ENCODE measurements around the gene PAQR3. TPM values are rescaled to one million over a fixed set of nuclear protein-coding genes. Genes with fewer than 3 reads are reported as not detected.

The PAQR3 gene
- total RNA-seq, 2 experiments from 2014 or later = 29.5 to 30.7 TPM

DNA sequence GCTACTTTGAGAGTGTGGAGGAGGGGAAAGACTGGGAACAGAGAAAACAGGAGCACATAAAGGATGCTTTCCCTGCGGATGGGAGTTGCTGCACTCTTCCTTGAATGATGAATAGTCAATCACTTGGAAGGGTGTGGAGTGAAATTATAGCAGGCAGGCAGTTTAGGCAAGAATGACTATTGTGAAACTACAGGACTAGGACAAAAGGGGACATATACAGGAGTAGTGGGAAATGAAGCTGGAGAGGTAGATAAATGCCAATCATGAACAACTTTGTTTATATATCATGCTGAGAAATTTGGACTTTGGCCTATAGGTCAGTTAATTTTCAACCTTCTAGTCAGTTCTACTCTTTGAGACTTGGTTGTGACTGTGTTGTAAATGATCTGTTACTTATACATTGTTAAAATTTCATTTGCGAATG is 76.9 kb downstream of the PAQR3 start:
- DNase-seq = no peak
- Histone ChIP-seq H3K27me3 (ENCODE audit: control insufficient read depth in 1 of 2, insufficient read depth in 2 of 2, low read length in 2 of 2) (no peaks in the 10 kb centered on the region), H3K36me3 (ENCODE audit: insufficient read depth, low read length) (no peaks in the 10 kb centered on the region), H3K27ac (ENCODE audit: low read depth in 1 of 2, low read length in 2 of 2) (no peak overlapping the region), H3K4me1 (ENCODE audit: insufficient read depth, low read length) (no peaks in the 10 kb centered on the region), H3K9me3 (ENCODE audit: control insufficient read depth in 1 of 2, insufficient read depth in 1 of 2, low read length in 2 of 2) (no peaks in the 10 kb centered on the region), H3K4me3 (ENCODE audit: low read length) (no peak overlapping the region)
- POLR2A ChIA-PET = no interaction called here
- no peak overlapping the region for H3K4me3 Mint-ChIP-seq
- H3K9me3 Mint-ChIP-seq = no peaks in the 10 kb centered on the region
- TF ChIP-seq, protein P1, sequence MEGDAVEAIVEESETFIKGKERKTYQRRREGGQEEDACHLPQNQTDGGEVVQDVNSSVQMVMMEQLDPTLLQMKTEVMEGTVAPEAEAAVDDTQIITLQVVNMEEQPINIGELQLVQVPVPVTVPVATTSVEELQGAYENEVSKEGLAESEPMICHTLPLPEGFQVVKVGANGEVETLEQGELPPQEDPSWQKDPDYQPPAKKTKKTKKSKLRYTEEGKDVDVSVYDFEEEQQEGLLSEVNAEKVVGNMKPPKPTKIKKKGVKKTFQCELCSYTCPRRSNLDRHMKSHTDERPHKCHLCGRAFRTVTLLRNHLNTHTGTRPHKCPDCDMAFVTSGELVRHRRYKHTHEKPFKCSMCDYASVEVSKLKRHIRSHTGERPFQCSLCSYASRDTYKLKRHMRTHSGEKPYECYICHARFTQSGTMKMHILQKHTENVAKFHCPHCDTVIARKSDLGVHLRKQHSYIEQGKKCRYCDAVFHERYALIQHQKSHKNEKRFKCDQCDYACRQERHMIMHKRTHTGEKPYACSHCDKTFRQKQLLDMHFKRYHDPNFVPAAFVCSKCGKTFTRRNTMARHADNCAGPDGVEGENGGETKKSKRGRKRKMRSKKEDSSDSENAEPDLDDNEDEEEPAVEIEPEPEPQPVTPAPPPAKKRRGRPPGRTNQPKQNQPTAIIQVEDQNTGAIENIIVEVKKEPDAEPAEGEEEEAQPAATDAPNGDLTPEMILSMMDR (IDR thresholded peaks at IDR 0.05) = no peak
- intact Hi-C loops (cut with DNase I, micrococcal nuclease) = loop anchor here (5.0 to 10.0 kb wide), 3 partner anchors 85 to 1478 kb away; partner anchors contain the start of gene BMP2K (in 1 of the 2)
- H3K27me3 Mint-ChIP-seq = no peaks in the 10 kb centered on the region
- CTCF ChIA-PET = no interaction called here
- H3K27ac Mint-ChIP-seq = no peak overlapping the region
- no peak for ATAC-seq (ENCODE audit: poor library complexity)
- H3K36me3 Mint-ChIP-seq (ENCODE audit: low read depth) = peaks cover 6% of the 10 kb centered on the region
- H3K4me1 Mint-ChIP-seq (ENCODE audit: low read depth) = peaks cover 5% of the 10 kb centered on the region

Other genes starting within 250 kb of the PAQR3 start
- gene BMP2K, start 163.1 kb downstream of the PAQR3 start, total RNA-seq = 1 to 10 TPM; 4.6 to 5.6 TPM